Panc1 (cell line): Measurements from ENCODE around the gene ITGA11. TPM values are rescaled to one million over a fixed set of nuclear protein-coding genes. Genes with fewer than 3 reads are reported as not detected.

ENCODE experiments used
- ATAC-seq: fragments of 200-7000 bp; cut with Tn5 transposase; 2 replicates; pipeline ENCODE4 v1.9.1; 2020; ENCODE audit warnings: mild to moderate bottlenecking, moderate library complexity
- BruUV-seq: library from RNA; stranded (reverse); fragments of 400-500 nt; replicated peaks from 2 replicates; lab custom pipeline; 2021; lab: Mats Ljungman, UMichigan
- CTCF ChIA-PET: fragments of 300-600 bp; sonication (Branson Sonifier 250); formaldehyde crosslinking; loops from one replicate; lab custom pipeline; 2022; ENCODE audit warnings: antibody characterized with exemption; lab: Charles Lee
- POLR2A ChIA-PET: fragments of 300-600 bp; sonication (Branson Sonifier 250); formaldehyde crosslinking; loops from one replicate; lab custom pipeline; 2022; ENCODE audit warnings: antibody characterized with exemption; lab: Charles Lee
- DNase-seq: peaks from one replicate; pipeline ENCODE4 v3.0.0-alpha.2; 2010; ENCODE audit warnings: low read depth, low spot score
- H3K27ac ChIP-seq: 2 replicates; pipeline ENCODE4 v1.5.1; 2011; ENCODE audit warnings: mild to moderate bottlenecking, low read length, inconsistent platforms
- H3K27me3 ChIP-seq: fragments of 200-500 bp; sonication (Bioruptor generic); 2 replicates; pipeline ENCODE4 v1.6.0; 2014; ENCODE audit warnings: low read length, inconsistent platforms; ENCODE audit not compliant: control insufficient read depth, insufficient read depth
- H3K36me3 ChIP-seq: fragments of 200-500 bp; sonication (Bioruptor generic); 2 replicates; pipeline ENCODE4 v1.5.1; 2014; ENCODE audit warnings: inconsistent platforms, mild to moderate bottlenecking, low read length, moderate library complexity; ENCODE audit not compliant: control insufficient read depth, insufficient read depth
- H3K4me1 ChIP-seq: 2 replicates; pipeline ENCODE4 v1.5.1; 2011; ENCODE audit warnings: inconsistent platforms, mild to moderate bottlenecking, low read length, moderate library complexity; ENCODE audit not compliant: control insufficient read depth, insufficient read depth
- H3K4me3 ChIP-seq, 2 experiments: 2 replicates each; pipeline ENCODE4 v1.5.1; 2011 to 2012; ENCODE audit warnings: low read depth in 2 of 2, low read length in 2 of 2, mild to moderate bottlenecking in 2 of 2, inconsistent platforms in 1 of 2, moderate library complexity in 1 of 2
- H3K9me3 ChIP-seq: fragments of 200-500 bp; sonication (Bioruptor generic); 2 replicates; pipeline ENCODE4 v1.5.1; 2014; ENCODE audit warnings: low read depth, mild to moderate bottlenecking, inconsistent platforms, low read length, moderate library complexity; ENCODE audit not compliant: control insufficient read depth, insufficient read depth
- POLR2AphosphoS5 ChIP-seq: IDR thresholded peaks from 2 replicates; pipeline ENCODE4 v1.6.1; 2012; ENCODE audit warnings: mild to moderate bottlenecking, low read depth, low read length, moderate library complexity
- SIN3A ChIP-seq: IDR thresholded peaks from 2 replicates; pipeline ENCODE4 v1.6.1; 2012; ENCODE audit warnings: low read depth, mild to moderate bottlenecking, low read length, moderate library complexity, borderline replicate concordance; ENCODE audit not compliant: insufficient read depth
- TCF7L2 ChIP-seq: IDR thresholded peaks from 2 replicates; pipeline ENCODE4 v1.6.1; 2011; ENCODE audit warnings: mild to moderate bottlenecking, low read depth, low read length, inconsistent platforms
- in situ Hi-C: cut with HindIII; loops from 2 replicates; pipeline ENCODE4 v1.10.0; 2016; ENCODE audit warnings: low sequenced_read_pairs, low pct_unique_long_range_greater_than_20kb
- intact Hi-C: fragments of 100-400 bp; cut with micrococcal nuclease; formaldehyde crosslinking; loops from one replicate; pipeline ENCODE4 v1.10.0; 2022; ENCODE audit not compliant: unreplicated experiment
- total RNA-seq: library from RNA; stranded (reverse); gene quantifications from one replicate; pipeline ENCODE4 v1.2.1, GENCODE V29; 2021; ENCODE audit not compliant: unreplicated experiment
- TF ChIP-seq, protein P1 (sequence below): fragments of 450-650 bp; IDR thresholded peaks from 2 replicates; pipeline ENCODE4 v1.5.1; 2017; ENCODE audit warnings: mild to moderate bottlenecking
- TF ChIP-seq, protein P2 (sequence below), 2 experiments: IDR thresholded peaks; 2 replicates each; pipeline ENCODE4 v1.6.1; 2011 to 2012; ENCODE audit warnings: low read depth in 2 of 2, control low read depth in 1 of 2, low read length in 1 of 2, mild to moderate bottlenecking in 1 of 2, moderate library complexity in 1 of 2; ENCODE audit not compliant: insufficient read depth in 1 of 2

The ITGA11 gene
- total RNA-seq, 1 experiment from 2014 or later: 0.28 TPM

- ChIA-PET POLR2A (no interaction called here), CTCF (no interaction called here)
- in situ Hi-C loops: no loop called here
- Histone ChIP-seq H3K27ac (no peak overlapping the region), H3K9me3 (no peaks in the 10 kb centered on the region), H3K27me3 (peaks cover 6% of the 10 kb centered on the region), H3K4me1 (no peaks in the 10 kb centered on the region), H3K4me3 (no peak overlapping the region), H3K36me3 (no peaks in the 10 kb centered on the region)
- no peak for DNase-seq
- TF ChIP-seq TCF7L2 (no peak), SIN3A (no peak), POLR2AphosphoS5 (no peak)
- TF ChIP-seq, protein P1, sequence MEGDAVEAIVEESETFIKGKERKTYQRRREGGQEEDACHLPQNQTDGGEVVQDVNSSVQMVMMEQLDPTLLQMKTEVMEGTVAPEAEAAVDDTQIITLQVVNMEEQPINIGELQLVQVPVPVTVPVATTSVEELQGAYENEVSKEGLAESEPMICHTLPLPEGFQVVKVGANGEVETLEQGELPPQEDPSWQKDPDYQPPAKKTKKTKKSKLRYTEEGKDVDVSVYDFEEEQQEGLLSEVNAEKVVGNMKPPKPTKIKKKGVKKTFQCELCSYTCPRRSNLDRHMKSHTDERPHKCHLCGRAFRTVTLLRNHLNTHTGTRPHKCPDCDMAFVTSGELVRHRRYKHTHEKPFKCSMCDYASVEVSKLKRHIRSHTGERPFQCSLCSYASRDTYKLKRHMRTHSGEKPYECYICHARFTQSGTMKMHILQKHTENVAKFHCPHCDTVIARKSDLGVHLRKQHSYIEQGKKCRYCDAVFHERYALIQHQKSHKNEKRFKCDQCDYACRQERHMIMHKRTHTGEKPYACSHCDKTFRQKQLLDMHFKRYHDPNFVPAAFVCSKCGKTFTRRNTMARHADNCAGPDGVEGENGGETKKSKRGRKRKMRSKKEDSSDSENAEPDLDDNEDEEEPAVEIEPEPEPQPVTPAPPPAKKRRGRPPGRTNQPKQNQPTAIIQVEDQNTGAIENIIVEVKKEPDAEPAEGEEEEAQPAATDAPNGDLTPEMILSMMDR: no peak
- TF ChIP-seq, protein P2, sequence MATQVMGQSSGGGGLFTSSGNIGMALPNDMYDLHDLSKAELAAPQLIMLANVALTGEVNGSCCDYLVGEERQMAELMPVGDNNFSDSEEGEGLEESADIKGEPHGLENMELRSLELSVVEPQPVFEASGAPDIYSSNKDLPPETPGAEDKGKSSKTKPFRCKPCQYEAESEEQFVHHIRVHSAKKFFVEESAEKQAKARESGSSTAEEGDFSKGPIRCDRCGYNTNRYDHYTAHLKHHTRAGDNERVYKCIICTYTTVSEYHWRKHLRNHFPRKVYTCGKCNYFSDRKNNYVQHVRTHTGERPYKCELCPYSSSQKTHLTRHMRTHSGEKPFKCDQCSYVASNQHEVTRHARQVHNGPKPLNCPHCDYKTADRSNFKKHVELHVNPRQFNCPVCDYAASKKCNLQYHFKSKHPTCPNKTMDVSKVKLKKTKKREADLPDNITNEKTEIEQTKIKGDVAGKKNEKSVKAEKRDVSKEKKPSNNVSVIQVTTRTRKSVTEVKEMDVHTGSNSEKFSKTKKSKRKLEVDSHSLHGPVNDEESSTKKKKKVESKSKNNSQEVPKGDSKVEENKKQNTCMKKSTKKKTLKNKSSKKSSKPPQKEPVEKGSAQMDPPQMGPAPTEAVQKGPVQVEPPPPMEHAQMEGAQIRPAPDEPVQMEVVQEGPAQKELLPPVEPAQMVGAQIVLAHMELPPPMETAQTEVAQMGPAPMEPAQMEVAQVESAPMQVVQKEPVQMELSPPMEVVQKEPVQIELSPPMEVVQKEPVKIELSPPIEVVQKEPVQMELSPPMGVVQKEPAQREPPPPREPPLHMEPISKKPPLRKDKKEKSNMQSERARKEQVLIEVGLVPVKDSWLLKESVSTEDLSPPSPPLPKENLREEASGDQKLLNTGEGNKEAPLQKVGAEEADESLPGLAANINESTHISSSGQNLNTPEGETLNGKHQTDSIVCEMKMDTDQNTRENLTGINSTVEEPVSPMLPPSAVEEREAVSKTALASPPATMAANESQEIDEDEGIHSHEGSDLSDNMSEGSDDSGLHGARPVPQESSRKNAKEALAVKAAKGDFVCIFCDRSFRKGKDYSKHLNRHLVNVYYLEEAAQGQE (IDR thresholded peaks at IDR 0.05; ENCODE audit: insufficient read depth in 1 of 2, low read depth in 2 of 2, low read length in 1 of 2): no peak
- ATAC-seq: no peak
- intact Hi-C loops: no loop called here
- BruUV-seq: no TSS peak
These were observed 6.4 kb downstream of the ITGA11 start for GRCh38 chr15:68425428-68426060.

DNA sequence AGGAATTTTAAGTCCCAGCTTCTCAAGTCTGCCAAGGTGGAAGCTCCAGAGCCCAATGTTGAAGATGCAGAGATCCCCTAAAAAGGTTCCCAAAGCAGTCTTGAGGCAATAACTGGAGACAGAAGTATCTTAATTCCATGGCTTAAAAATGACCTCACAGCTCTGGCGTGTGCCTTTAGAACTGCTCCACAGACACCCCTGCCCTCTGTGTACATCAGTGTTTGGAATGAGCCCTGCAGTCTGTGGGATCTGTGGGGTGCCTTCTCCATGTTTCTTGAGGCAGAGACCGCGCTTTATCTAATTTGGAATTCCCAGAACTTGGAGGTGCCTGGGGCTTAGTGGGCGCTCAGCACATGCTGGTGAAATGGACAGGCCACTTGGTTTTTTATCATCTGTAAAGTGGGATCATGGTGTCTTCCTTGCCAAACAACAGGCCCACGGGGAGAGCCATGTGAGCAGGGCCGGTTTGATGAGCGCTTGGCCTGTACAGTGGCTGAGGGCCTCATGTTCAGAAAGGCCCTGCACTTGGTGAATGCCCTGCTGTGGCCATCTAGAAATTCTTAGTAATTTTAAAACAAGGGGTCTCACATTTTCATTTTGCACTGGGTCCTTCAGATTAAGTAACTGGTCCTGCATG, 7.1 kb downstream of the ITGA11 start:
- POLR2A ChIA-PET: no interaction called here
- no peaks in the 10 kb centered on the region for H3K36me3 ChIP-seq
- H3K4me1 ChIP-seq: no peaks in the 10 kb centered on the region
- TF ChIP-seq SIN3A (no peak), POLR2AphosphoS5 (no peak), TCF7L2 (no peak)
- TF ChIP-seq, protein P2 (IDR thresholded peaks at IDR 0.05; ENCODE audit: insufficient read depth in 1 of 2, low read depth in 2 of 2, low read length in 1 of 2): no peak
- TF ChIP-seq, protein P1: no peak
- no peak overlapping the region for H3K4me3 ChIP-seq
- DNase-seq (no peak), ATAC-seq (no peak)
- H3K9me3 ChIP-seq: no peaks in the 10 kb centered on the region
- no TSS peak for BruUV-seq
- in situ Hi-C loops: no loop called here
- CTCF ChIA-PET: no interaction called here
- intact Hi-C loops: no loop called here
- H3K27me3 ChIP-seq: peaks cover 6% of the 10 kb centered on the region
- no peak overlapping the region for H3K27ac ChIP-seq
